Measurements from ENCODE around the gene PLCB1.

DNA sequence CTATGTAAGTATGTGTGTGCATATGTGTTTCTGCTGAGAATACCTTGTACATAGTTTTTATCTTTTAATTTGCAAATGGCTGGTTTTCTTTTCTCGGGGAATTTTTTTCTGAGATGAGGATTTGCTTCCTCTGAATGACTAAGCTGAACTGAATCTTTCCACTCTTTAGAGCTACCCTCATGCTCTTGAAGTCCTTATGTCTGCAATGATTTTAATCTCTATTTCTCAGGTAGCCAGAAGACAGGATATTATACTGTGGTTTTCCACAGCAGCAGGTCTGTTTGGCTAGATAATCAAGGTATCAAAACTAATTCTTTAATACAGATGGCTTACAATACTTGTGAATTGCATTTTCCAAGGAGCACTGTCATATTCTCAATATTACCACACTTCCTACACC, 114.7 kb downstream of the PLCB1 start:
- TF ChIP-seq, protein P1, sequence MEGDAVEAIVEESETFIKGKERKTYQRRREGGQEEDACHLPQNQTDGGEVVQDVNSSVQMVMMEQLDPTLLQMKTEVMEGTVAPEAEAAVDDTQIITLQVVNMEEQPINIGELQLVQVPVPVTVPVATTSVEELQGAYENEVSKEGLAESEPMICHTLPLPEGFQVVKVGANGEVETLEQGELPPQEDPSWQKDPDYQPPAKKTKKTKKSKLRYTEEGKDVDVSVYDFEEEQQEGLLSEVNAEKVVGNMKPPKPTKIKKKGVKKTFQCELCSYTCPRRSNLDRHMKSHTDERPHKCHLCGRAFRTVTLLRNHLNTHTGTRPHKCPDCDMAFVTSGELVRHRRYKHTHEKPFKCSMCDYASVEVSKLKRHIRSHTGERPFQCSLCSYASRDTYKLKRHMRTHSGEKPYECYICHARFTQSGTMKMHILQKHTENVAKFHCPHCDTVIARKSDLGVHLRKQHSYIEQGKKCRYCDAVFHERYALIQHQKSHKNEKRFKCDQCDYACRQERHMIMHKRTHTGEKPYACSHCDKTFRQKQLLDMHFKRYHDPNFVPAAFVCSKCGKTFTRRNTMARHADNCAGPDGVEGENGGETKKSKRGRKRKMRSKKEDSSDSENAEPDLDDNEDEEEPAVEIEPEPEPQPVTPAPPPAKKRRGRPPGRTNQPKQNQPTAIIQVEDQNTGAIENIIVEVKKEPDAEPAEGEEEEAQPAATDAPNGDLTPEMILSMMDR (IDR thresholded peaks at IDR 0.05; ENCODE audit: poor library complexity): no peak
- TF ChIP-seq EZH2 (IDR thresholded peaks at IDR 0.05; ENCODE audit: borderline replicate concordance): no peak

Measured in hepatocyte (in vitro differentiated cells).